ENCODE measurements around the gene PLA2R1. TPM values are rescaled to one million over a fixed set of nuclear protein-coding genes. Genes with fewer than 3 reads are reported as not detected.

PLA2R1 gene
- polyA plus RNA-seq, 1 experiment, result 2.0 TPM

DNA sequence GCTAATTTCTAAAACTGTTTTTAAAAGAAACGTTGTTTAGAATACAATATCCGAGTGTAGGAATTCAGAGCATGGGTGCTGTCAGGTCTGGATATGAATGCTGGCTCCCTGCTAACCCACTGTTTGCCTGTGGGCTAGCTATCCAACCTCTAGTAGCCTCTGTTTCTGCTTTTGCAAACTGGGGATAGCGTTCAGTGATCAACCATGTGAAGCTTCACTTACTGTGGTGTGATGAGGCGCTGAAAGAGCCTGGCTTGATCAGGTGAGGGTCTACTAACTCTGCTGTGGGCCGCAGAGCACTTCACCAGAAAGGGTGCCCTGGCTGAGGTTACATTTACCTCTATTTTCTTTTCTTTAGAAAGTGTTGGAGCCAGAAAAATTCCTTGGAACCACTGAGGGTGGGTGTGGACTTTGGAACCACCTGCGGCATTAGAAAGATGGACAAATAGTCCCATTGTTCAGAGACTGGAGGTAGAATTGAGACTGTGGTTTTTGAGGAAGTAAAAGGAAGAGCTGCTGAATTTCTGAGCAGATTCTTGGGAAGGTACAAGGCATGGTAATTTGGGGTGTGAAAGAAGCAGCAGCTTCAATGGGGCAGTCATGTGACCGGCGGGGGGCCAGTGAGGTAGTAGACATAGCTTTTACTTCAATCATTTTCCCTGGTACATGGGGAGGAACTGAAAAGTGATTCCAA is 168.1 kb downstream of the PLA2R1 start:
- ChIA-PET CTCF (no interaction called here), POLR2A (no interaction called here)
- H3K27me3 ChIP-seq (ENCODE audit: control insufficient read depth, insufficient read depth, low read length), result peaks cover 7% of the 10 kb centered on the region
- no peak overlapping the region for H3K4me3 ChIP-seq (ENCODE audit: low read depth, low read length)
- DNase-seq (ENCODE audit: low read depth, low spot score), result no peak
- H3K9me3 ChIP-seq (ENCODE audit: control insufficient read depth, insufficient read depth, low read length), result no peaks in the 10 kb centered on the region
- H3K27ac ChIP-seq (ENCODE audit: low read depth, low read length), result no peak overlapping the region
- TF ChIP-seq, protein P1, sequence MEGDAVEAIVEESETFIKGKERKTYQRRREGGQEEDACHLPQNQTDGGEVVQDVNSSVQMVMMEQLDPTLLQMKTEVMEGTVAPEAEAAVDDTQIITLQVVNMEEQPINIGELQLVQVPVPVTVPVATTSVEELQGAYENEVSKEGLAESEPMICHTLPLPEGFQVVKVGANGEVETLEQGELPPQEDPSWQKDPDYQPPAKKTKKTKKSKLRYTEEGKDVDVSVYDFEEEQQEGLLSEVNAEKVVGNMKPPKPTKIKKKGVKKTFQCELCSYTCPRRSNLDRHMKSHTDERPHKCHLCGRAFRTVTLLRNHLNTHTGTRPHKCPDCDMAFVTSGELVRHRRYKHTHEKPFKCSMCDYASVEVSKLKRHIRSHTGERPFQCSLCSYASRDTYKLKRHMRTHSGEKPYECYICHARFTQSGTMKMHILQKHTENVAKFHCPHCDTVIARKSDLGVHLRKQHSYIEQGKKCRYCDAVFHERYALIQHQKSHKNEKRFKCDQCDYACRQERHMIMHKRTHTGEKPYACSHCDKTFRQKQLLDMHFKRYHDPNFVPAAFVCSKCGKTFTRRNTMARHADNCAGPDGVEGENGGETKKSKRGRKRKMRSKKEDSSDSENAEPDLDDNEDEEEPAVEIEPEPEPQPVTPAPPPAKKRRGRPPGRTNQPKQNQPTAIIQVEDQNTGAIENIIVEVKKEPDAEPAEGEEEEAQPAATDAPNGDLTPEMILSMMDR (IDR thresholded peaks at IDR 0.05; ENCODE audit: low read depth, low read length), result no peak

DNA sequence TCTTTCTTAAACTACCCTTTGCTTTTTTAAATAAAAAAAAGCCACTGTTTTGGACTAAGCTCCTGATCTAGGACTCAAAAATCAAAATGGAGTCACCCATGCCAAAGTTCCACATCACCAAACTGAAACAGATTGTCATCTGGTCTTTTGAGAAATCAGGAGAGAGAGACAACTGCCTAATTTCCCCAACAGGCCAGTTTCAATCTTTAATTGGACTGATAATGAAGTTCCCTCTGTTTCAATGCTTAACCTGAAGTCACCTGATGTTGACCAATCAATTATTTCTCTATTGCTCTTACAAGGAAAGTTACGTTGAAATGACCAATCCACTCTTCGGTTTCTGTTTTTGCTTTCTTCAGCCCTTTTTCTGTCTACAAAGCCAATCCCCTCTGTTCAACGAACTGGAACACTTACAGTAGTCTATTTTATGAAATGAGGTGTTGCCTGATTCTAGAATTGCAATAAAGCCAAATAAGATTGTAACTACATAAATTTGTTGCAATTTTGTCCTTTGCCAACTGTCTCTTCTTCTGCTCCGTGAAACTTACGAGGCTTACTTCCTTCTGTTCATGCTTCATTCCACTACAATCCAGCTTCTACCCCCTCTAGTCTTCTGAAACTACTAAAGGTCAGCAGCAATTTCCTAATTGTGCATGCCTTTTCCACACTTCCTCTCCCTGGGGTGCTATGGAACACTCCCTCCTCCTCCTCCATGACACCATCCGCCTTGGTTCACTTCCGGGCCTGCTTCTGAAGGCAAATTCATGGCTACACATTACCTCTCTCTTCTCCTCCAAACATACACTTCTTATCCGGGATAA is 169.2 kb downstream of the PLA2R1 start:
- DNase-seq (ENCODE audit: low read depth, low spot score), result no peak
- H3K27me3 ChIP-seq (ENCODE audit: control insufficient read depth, insufficient read depth, low read length), result peaks cover 4% of the 10 kb centered on the region
- H3K4me3 ChIP-seq (ENCODE audit: low read depth, low read length), result no peak overlapping the region
- H3K9me3 ChIP-seq (ENCODE audit: control insufficient read depth, insufficient read depth, low read length), result no peaks in the 10 kb centered on the region
- POLR2A ChIA-PET, result no interaction called here
- no peak overlapping the region for H3K27ac ChIP-seq (ENCODE audit: low read depth, low read length)
- TF ChIP-seq, protein P1 (IDR thresholded peaks at IDR 0.05; ENCODE audit: low read depth, low read length), result no peak
- CTCF ChIA-PET, result no interaction called here

DNA sequence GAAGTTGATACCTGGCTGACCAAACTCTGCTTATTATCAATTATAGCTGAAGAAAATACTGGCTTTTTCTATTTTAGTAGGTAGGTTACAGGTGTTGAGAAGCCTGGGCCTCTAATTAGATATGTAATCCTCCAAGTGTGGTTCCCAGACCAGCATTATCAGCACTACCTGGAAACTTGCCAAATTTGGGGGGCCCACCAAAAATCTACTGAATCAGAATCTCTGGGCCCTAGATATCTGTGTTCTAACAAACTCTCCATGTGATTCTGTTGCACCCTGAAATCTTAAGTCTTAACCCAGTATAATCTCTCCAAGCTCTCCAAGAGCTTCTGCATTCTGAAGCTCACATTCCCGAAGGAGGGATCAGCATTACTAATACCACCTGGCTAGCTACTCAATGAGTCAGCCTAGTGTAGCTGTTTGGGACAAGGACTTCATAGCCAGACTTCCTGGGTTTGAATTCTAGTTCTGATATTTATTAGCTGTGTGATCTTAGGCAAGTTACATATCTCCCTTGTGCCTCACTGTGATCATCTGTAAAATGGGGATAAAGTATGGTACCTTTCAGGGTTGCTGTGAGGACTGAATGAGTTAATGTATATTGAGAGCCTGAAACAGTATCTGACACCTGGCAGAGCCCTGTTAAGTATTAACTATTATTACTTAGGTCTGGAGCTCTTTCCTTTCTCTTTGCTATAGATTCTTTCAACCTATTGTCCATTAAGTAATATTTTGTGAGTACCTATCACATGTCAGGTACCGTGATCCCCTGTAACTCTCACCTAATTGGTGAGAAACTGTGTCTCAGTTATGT is 170.3 kb downstream of the PLA2R1 start:
- TF ChIP-seq, protein P1 (IDR thresholded peaks at IDR 0.05; ENCODE audit: low read depth, low read length), result no peak
- no peaks in the 10 kb centered on the region for H3K9me3 ChIP-seq (ENCODE audit: control insufficient read depth, insufficient read depth, low read length)
- no peak overlapping the region for H3K27ac ChIP-seq (ENCODE audit: low read depth, low read length)
- ChIA-PET CTCF (no interaction called here), POLR2A (no interaction called here)
- DNase-seq (ENCODE audit: low read depth, low spot score), result no peak
- H3K4me3 ChIP-seq (ENCODE audit: low read depth, low read length), result no peak overlapping the region
- peaks cover 4% of the 10 kb centered on the region for H3K27me3 ChIP-seq (ENCODE audit: control insufficient read depth, insufficient read depth, low read length)

DNA sequence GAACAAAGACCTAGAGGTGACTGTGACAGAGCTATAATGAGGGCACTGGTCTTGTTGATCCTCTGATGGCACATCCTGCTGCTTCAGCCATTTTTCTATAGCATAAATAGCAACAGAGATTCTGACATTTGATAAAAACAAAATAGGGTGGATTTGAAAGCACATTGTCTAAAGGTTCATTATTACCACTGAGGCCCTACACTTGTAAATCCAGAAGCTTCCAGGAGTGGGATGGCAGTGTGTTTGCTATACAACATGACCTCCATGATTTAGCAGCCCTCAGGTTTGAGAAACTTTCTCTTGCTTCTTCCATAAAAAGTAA is 171.2 kb downstream of the PLA2R1 start:
- Histone ChIP-seq H3K4me3 (ENCODE audit: low read depth, low read length) (no peak overlapping the region), H3K9me3 (ENCODE audit: control insufficient read depth, insufficient read depth, low read length) (no peaks in the 10 kb centered on the region), H3K27me3 (ENCODE audit: control insufficient read depth, insufficient read depth, low read length) (peaks cover 2% of the 10 kb centered on the region), H3K27ac (ENCODE audit: low read depth, low read length) (no peak overlapping the region)
- TF ChIP-seq, protein P1 (IDR thresholded peaks at IDR 0.05; ENCODE audit: low read depth, low read length), result no peak
- CTCF ChIA-PET, result no interaction called here
- POLR2A ChIA-PET, result no interaction called here
- no peak for DNase-seq (ENCODE audit: low read depth, low spot score)
